GM13976 (cell line): Measurements from ENCODE around the gene CBX8.

ENCODE experiments used
- DNase-seq: peaks from one replicate; pipeline ENCODE4 v3.0.0; 2012; ENCODE audit warnings: low spot score
- in situ Hi-C: fragments of 300-500 bp; cut with MboI; formaldehyde crosslinking; loops from one replicate; pipeline ENCODE4 v1.12.0; 2022; ENCODE audit warnings: low sequenced_read_pairs, mixed read lengths, inconsistent platforms; ENCODE audit not compliant: unreplicated experiment
- TF ChIP-seq, protein P1 (sequence below): IDR thresholded peaks from 2 replicates; pipeline ENCODE4 v1.5.1; 2012; ENCODE audit warnings: borderline replicate concordance, mild to moderate bottlenecking; ENCODE audit not compliant: insufficient read depth; ENCODE audit errors: extremely low read depth, missing control alignments, control extremely low read depth

CBX8 gene

GRCh38 chr17:79792984-79793923 is 3.6 kb downstream of the CBX8 start:
- no peak for DNase-seq
- TF ChIP-seq, protein P1, sequence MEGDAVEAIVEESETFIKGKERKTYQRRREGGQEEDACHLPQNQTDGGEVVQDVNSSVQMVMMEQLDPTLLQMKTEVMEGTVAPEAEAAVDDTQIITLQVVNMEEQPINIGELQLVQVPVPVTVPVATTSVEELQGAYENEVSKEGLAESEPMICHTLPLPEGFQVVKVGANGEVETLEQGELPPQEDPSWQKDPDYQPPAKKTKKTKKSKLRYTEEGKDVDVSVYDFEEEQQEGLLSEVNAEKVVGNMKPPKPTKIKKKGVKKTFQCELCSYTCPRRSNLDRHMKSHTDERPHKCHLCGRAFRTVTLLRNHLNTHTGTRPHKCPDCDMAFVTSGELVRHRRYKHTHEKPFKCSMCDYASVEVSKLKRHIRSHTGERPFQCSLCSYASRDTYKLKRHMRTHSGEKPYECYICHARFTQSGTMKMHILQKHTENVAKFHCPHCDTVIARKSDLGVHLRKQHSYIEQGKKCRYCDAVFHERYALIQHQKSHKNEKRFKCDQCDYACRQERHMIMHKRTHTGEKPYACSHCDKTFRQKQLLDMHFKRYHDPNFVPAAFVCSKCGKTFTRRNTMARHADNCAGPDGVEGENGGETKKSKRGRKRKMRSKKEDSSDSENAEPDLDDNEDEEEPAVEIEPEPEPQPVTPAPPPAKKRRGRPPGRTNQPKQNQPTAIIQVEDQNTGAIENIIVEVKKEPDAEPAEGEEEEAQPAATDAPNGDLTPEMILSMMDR: no peak
- in situ Hi-C loops: no loop called here

GRCh38 chr17:79792341-79792871 is 4.5 kb downstream of the CBX8 start:
- TF ChIP-seq, protein P1: no peak
- in situ Hi-C loops: no loop called here
- no peak for DNase-seq

GRCh38 chr17:79791735-79792161 is 5.1 kb downstream of the CBX8 start:
- in situ Hi-C loops: no loop called here
- TF ChIP-seq, protein P1: no peak
- no peak for DNase-seq

- in situ Hi-C loops: no loop called here
- DNase-seq: no peak
These were observed 5.8 kb downstream of the CBX8 start for GRCh38 chr17:79790805-79791734.

GRCh38 chr17:79789943-79790804 is 6.7 kb downstream of the CBX8 start:
- peak; percentile 87 for DNase-seq
- TF ChIP-seq, protein P1: peak; percentile 76
- in situ Hi-C loops: no loop called here

More at GRCh38 chr17:79790805-79791734, 5.8 kb downstream of the CBX8 start:
- TF ChIP-seq, protein P1: no peak
